Measurements from ENCODE around the gene PAXIP1. TPM values are rescaled to one million over a fixed set of nuclear protein-coding genes. Genes with fewer than 3 reads are reported as not detected.

The PAXIP1 gene
- total and polyA plus RNA-seq, 10 of the 15 experiments (the other 5 are each of a cell fraction or from before 2014, with no cell fraction given): 7.3 to 27.2 (median 18.1) TPM

- TF ChIP-seq, protein P1, sequence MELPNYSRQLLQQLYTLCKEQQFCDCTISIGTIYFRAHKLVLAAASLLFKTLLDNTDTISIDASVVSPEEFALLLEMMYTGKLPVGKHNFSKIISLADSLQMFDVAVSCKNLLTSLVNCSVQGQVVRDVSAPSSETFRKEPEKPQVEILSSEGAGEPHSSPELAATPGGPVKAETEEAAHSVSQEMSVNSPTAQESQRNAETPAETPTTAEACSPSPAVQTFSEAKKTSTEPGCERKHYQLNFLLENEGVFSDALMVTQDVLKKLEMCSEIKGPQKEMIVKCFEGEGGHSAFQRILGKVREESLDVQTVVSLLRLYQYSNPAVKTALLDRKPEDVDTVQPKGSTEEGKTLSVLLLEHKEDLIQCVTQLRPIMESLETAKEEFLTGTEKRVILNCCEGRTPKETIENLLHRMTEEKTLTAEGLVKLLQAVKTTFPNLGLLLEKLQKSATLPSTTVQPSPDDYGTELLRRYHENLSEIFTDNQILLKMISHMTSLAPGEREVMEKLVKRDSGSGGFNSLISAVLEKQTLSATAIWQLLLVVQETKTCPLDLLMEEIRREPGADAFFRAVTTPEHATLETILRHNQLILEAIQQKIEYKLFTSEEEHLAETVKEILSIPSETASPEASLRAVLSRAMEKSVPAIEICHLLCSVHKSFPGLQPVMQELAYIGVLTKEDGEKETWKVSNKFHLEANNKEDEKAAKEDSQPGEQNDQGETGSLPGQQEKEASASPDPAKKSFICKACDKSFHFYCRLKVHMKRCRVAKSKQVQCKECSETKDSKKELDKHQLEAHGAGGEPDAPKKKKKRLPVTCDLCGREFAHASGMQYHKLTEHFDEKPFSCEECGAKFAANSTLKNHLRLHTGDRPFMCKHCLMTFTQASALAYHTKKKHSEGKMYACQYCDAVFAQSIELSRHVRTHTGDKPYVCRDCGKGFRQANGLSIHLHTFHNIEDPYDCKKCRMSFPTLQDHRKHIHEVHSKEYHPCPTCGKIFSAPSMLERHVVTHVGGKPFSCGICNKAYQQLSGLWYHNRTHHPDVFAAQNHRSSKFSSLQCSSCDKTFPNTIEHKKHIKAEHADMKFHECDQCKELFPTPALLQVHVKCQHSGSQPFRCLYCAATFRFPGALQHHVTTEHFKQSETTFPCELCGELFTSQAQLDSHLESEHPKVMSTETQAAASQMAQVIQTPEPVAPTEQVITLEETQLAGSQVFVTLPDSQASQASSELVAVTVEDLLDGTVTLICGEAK (IDR thresholded peaks at IDR 0.05; ENCODE audit: borderline replicate concordance): no peak
- TF ChIP-seq IRF4 (IDR thresholded peaks at IDR 0.05; ENCODE audit: low read depth, low read length) (no peak), CBFB (IDR thresholded peaks at IDR 0.05; ENCODE audit: low read depth) (no peak), NFYB (IDR thresholded peaks at IDR 0.05; ENCODE audit: insufficient read depth, low read depth, low read length) (no peak), SMC3 (IDR thresholded peaks at IDR 0.05; ENCODE audit: borderline replicate concordance, low read length) (no peak), KLF5 (IDR thresholded peaks at IDR 0.05; ENCODE audit: partially characterized antibody) (peak; percentile 100), POLR2A (IDR thresholded peaks at IDR 0.05; ENCODE audit: low read depth, low read length) (no peak; the same call in 1 of the 2 replicates), CBX3 (IDR thresholded peaks at IDR 0.05; ENCODE audit: borderline replicate concordance, low read depth) (no peak), PRDM15 (CRISPR knock-in tag; IDR thresholded peaks at IDR 0.05) (0 out of 2 replicates have a peak, but pooled peaks have one; percentile 20), BRCA1 (IDR thresholded peaks at IDR 0.05; ENCODE audit: low read depth, low read length) (peak; percentile 40; the same call in 1 of the 2 replicates), TBL1XR1 (IDR thresholded peaks at IDR 0.05; ENCODE audit: low read depth, low read length) (no peak; the same call in 1 of the 2 replicates), FOS (IDR thresholded peaks at IDR 0.05; ENCODE audit: borderline replicate concordance, extremely low read depth, insufficient read length) (no peak), ZNF622 (IDR thresholded peaks at IDR 0.05) (no peak), ZNF687 (IDR thresholded peaks at IDR 0.05) (no peak), USF1 (IDR thresholded peaks at IDR 0.05; ENCODE audit: borderline replicate concordance, extremely low read length, insufficient read depth, low read depth, low read length) (no peak)
- TF ChIP-seq, protein P2, sequence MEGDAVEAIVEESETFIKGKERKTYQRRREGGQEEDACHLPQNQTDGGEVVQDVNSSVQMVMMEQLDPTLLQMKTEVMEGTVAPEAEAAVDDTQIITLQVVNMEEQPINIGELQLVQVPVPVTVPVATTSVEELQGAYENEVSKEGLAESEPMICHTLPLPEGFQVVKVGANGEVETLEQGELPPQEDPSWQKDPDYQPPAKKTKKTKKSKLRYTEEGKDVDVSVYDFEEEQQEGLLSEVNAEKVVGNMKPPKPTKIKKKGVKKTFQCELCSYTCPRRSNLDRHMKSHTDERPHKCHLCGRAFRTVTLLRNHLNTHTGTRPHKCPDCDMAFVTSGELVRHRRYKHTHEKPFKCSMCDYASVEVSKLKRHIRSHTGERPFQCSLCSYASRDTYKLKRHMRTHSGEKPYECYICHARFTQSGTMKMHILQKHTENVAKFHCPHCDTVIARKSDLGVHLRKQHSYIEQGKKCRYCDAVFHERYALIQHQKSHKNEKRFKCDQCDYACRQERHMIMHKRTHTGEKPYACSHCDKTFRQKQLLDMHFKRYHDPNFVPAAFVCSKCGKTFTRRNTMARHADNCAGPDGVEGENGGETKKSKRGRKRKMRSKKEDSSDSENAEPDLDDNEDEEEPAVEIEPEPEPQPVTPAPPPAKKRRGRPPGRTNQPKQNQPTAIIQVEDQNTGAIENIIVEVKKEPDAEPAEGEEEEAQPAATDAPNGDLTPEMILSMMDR (IDR thresholded peaks at IDR 0.05 in 2 of 3, conservative IDR thresholded peaks at IDR 0.05 in 1 of 3; ENCODE audit: control insufficient read depth in 2 of 3, extremely low read depth in 1 of 3, insufficient read depth in 1 of 3, low read depth in 3 of 3, low read length in 3 of 3): no peak
Observed at GRCh38 chr7:155003092-155003375, at the start of gene PAXIP1 (continued).

Data from GM12878 (cell line).